T-helper 22 cell (primary cell): ENCODE results near the gene COPS2.
A peak's percentile ranks its signal among the peaks of the same experiment; 100 is the strongest.
"Not testable (repeated sequence)": the region's sequence is repeated elsewhere in the genome, so short reads cannot be mapped to it uniquely, and the experiment has no call there.

Experiments
- DNase-seq: peaks from one replicate; pipeline ENCODE4 v3.0.0-alpha.2; 2020; ENCODE audit warnings: low read depth

The COPS2 gene

DNA sequence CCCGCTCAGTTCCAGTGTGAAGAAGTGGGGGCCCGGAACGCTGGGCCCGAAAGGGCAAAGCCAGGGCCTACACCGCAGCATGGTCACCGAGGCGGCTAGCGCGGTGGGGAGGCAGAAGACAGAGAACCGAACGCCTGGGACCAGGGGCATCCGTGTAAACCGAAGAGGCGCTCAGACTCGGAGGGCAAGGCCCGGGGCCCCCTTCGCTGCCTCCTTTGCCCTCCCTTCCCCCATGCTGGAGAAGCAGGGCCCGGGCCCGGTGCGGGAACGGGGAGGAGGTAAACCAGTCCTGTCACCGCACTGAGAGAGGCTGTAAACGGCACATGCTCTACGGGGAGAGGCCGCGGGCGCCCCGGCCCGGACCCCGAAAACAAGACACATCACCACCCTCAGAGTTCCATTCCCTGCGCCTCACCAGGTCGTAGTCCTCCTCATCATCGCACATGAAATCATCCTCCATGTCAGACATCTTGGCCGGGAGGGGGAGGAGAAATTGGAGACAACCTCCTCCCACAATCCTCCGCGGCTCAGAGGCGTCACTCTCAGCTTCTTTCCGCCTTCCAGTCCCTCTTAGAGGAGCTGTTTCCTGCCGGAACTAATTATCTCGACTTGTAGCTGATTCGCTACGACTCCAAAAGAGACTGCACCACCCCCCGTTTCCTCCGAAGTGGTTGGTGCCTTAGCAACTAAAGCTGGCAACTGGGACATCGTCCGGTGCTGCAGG lies at the start of gene COPS2:
TSS of gene COPS2 (minus strand) at position 490 of the 724 bp plus-strand sequence. CDS start at position 469, 21 bp downstream.
- peak; percentile 89 for DNase-seq

GRCh38 chr15:49200347-49200746 lies 44.9 kb upstream of the COPS2 start:
- DNase-seq: no peak

GRCh38 chr15:49199666-49200065 lies 44.3 kb upstream of the COPS2 start:
- DNase-seq: no peak

DNA sequence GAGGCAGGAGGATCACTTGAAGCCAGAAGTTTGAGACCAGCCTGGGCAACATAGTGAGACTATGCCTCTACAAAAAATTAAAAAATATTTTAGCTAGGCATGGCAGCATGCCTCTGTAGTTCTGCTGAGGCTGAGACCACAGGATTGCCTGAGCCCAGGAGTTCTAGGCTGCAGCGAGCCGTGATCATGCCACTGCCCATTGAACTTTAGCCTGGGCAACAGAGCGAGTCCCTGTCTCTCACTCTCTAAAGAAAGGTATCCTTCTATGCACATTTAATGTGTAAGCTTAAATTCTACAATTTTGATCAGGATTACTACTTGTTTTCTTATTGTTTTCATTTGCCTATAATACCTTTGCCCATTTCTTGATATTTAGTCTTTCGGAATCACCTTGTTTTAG lies 41.5 kb upstream of the COPS2 start:
- no peak for DNase-seq

GRCh38 chr15:49191892-49192291 lies 36.5 kb upstream of the COPS2 start:
- DNase-seq: no peak

DNA sequence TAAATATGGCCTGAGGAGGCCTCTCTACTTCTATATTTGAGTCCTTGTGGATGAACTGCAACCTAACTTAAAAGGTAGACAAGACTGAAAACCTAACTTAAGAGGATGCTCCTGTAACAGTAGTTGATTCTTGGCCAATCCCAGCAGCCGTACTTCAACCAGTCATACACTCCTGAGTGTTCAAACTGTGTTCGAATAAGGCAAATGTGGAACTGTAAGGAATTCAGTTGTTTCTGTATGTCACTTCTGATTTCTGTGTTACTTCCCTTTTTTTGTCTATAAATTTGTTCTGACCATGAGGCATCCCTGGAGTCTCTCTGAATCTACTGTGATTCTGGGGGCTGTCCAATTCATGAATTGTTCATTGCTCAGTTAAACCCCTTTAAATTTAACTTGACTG lies 35.2 kb upstream of the COPS2 start:
- no peak for DNase-seq

GRCh38 chr15:49189631-49190030 lies 34.2 kb upstream of the COPS2 start:
- no peak for DNase-seq

GRCh38 chr15:49188933-49189332 lies 33.5 kb upstream of the COPS2 start:
- no peak for DNase-seq

DNA sequence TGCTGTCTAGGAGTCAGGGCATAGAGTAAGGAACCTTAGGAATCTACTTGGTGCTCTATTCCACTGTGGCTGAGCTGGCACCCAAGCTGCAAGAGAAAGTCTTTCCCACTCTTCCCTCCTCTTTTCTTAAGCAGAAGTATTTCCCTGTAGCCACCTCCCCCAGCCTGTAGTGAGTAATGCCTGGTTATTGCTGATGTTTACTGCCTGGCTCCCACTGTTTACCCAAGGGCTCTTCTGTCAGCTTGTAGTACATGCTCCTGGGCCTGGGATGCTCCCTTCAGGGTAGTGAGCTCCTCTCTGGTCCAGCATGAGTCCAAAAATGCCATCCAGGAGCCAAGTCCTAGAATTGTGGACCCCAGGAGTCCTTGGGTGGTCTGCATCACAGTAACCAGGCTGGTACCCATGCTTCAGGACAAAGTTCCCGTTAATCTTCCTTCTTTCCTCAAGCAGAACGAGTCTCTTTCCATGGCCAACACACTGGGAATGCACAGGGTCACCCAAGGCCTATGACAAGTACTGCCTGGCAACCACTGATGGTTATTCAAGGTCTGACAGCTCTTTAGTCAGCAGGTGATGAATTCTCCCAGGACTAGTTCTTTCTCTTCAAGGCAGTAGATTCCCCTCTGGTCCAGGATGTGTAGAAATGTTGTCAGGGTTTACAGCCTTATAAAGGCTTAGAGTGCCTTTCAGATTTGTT lies 32.3 kb upstream of the COPS2 start:
- no peak for DNase-seq

- no peak for DNase-seq
These were observed 30.1 kb upstream of the COPS2 start for GRCh38 chr15:49185473-49185872.

DNA sequence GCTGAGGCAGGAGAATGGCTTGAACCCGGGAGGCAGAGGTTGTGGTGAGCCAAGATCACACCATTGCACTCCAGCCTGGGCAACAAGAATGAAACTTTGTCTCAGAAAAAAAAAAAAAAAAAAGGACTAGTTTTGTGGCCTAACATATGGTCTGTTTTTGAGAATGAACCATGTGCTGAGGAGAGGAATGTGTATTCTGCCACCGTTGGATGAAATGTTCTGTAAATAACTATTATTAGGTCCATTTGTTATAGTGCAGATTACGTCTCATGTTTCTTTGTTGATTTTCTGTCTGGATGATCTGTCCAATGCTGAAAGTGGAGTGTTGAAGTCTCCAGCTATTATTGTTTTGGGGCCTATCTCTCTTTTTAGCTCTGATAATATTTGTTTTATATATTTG lies 28.3 kb upstream of the COPS2 start:
- DNase-seq: not testable (repeated sequence)

- no peak for DNase-seq
These were observed 26.7 kb upstream of the COPS2 start for GRCh38 chr15:49182128-49182527.

DNA sequence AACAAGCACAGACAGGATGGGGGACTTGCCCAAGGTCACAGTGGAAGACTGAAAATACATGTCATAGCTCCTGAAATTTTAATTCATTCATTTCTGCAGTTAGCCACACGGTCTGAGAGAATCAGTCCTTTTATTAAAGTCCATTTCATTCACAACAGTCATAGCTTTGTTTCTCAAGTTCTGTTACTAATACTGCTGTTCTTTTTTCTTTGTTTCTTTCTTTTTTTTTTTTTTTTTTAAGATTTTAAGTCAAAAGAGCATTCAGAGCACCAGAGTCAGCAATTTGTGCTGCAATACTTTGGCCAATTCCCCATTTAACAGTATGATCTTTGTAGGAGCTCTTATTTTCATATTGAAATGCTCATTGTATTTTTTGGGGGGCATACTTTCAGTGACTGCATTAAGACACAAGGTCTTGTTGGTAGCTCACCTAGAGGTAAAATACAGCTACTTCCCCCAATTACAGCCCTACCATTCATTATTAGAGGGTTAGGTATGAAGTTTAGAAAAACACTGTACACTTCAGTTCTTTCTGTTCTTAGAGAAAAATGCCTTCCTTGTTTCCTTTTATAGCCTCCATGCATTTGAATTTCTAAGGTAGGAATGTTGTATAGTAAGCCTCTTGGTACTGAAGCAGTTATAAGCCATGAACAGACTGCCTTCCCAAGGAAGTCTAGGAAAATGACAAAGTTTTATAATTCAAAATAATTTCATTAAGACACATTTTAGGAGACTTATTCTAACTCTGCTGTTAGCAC lies 24.2 kb upstream of the COPS2 start:
- DNase-seq: no peak

DNA sequence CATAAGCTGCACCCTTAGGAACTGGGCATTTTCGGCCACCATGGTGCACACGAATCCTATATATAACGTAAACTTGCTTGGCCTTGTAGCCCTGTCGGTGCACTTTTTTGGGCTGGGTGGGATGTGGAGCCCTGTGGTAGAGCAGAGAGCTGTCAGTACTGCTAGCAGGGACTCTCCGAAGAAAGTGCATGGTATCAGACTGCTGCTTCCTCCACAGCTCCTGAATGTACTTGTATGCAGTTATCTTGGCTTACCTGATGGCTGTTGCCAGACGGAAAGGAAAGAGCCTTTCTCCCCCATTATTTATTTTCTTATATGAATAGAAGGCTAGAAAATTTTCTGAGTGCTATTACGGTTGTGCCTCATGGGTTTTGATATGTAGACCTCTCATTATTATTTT lies 23.1 kb upstream of the COPS2 start:
- no peak for DNase-seq

DNA sequence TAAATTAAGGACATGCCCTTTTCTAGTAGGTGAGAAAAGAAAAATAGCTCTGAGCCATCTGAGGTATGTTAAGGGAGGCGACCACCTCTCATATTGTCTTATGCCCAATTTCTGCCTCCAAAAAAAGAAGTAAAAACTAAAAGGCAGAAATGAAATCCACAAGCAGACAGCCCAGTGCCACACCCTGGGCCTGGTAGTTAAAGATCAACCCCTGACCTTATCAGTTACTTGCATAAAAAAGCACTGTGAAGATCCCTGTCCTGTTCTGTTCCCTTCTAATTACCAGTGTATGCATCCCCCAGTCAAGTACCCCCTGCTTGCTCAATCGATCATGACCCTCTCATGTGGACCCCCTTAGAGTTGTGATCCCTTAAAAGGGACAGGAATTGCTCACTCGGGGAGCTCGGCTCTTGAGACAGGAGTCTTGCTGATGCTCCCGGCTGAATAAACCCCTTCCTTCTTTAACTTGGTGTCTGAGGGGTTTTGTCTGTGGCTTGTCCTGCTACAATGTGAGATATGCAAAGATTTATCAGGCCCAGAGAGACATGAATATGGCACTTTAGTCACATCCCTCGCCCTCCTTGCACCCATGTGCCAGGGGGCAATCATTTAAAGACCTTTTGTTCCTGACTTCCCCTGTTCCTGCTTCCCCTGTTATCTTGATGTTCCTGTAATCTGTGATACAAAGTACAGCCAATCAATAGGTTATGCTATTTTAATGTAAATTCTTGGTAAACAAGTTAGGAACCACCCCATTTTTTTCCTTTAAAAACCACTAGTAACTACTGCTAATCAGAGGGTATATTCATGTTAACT lies 20.4 kb upstream of the COPS2 start:
- not testable (repeated sequence) for DNase-seq

GRCh38 chr15:49174902-49175301 lies 19.5 kb upstream of the COPS2 start:
- DNase-seq: no peak

GRCh38 chr15:49171790-49172189 lies 16.4 kb upstream of the COPS2 start:
- DNase-seq: no peak

DNA sequence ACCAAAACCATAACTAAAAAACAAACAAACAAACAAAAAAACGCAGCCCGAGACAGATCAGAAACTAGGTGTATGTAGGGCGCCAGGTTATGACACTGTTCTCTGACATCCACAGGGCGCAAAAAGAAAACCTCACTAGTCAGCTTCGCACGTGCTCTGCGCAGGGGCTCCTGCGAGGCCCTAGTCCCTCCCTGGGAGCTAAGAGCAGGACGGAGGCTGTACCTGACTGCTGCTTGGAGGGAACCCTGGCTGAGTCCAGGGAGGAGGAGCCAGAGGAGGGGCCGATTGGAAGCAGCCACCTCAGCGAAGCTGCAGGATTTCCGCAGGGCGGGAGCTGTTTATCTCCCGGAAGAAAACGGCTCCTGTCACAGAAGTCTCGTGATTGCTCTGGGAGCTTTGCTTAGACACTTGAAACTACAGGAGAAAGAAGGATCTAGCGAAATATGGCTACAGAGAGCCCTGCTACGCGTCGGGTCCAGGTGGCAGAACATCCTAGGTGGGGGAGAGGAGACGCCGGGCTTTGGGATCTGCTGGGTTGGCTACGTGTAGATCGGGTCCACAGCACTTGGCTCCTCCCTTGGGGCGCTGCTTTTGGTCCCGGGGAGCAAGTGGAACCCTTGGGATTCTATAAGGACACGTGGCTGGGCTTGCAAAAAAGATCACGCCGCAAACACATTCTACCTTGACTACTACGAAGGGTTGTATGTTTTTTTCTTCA lies 14.6 kb upstream of the COPS2 start, which contains the start of gene GALK2:
TSS of gene GALK2 (plus strand) at position 368 of the 718 bp plus-strand sequence. CDS start at position 444, 76 bp downstream.
- DNase-seq: peak; percentile 87

GRCh38 chr15:49168016-49168415 lies 12.6 kb upstream of the COPS2 start:
- DNase-seq: no peak

DNA sequence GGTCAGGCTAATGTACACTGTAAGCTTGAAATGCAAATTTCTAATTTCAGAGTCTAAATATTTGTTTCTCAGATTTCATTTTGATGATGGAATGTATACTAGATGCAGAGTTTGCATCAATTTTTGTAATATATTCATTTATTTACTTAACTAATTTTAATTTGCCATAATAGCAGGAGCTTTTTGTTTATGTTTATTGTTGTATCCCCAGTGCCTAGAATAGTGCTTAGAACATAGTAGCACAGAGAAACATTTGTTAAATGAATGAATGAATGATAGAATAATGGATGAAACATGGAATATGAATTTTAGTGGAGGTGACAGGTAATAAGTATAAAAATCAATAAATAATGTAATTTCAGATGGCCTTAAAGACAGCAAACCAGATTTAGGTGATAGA lies 9.5 kb upstream of the COPS2 start:
- DNase-seq: no peak

DNA sequence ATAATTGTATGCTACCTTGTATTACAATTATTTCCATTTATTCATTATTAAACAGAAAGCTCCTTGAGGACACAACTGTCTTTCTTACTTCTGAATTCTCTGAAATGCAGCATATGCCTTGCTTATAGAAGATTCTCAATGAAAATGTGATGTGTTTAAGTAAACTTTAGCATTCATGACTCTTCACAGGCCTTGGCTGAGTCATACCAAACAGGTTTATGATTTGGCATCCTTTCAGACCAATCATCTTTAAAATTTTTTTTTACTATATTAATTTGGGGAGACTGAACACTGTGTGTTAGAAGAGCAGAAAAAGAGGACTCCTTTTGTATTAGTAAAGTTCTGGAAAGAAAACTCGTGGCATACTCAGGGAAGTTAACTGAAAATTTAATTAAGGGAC lies 8.3 kb upstream of the COPS2 start:
- no peak for DNase-seq
